Activated T-helper 17 cell treated with anti-CD3 and anti-CD28 coated beads, Interleukin-2, amount 50 U/mL, for 72 hours (primary cell): ENCODE measurements around the gene ATP13A2. TPM values are rescaled to one million over a fixed set of nuclear protein-coding genes. Genes with fewer than 3 reads are reported as not detected.
"Not testable (repeated sequence)": the region's sequence is repeated elsewhere in the genome, so short reads cannot be mapped to it uniquely, and the experiment has no call there.

Experiments
- ATAC-seq: fragments of 150-1000 bp; cut with Tn5 transposase; replicated peaks from 2 replicates; pipeline ENCODE4 v1.10.0; 2021; ENCODE audit warnings: mild to moderate bottlenecking, moderate library complexity
- H3K27ac Mint-ChIP-seq: one replicate; pipeline ENCODE4 v1.8.0; 2022; ENCODE audit warnings: mixed read lengths
- H3K27me3 Mint-ChIP-seq: one replicate; pipeline ENCODE4 v1.8.0; 2022; ENCODE audit warnings: mixed read lengths
- H3K36me3 Mint-ChIP-seq: one replicate; pipeline ENCODE4 v1.8.0; 2022; ENCODE audit warnings: low read depth, mild to moderate bottlenecking, mixed read lengths
- H3K4me1 Mint-ChIP-seq: one replicate; pipeline ENCODE4 v1.8.0; 2022; ENCODE audit warnings: mixed read lengths
- H3K4me3 Mint-ChIP-seq: one replicate; pipeline ENCODE4 v1.8.0; 2022; ENCODE audit warnings: mild to moderate bottlenecking, mixed read lengths
- H3K9me3 Mint-ChIP-seq: one replicate; pipeline ENCODE4 v1.8.0; 2022; ENCODE audit warnings: mixed read lengths
- total RNA-seq, 2 donors: library from RNA; stranded (reverse); gene quantifications; one replicate each; pipeline ENCODE4 v1.2.3, GENCODE V29; 2022

ATP13A2 gene
- total RNA-seq, 2 donors from 2014 or later: 24.2 to 51.7 TPM

GRCh38 chr1:16971341-16972188, 40.2 kb downstream of the ATP13A2 start:
- no peak for ATAC-seq
- H3K27me3 Mint-ChIP-seq: no peaks in the 10 kb centered on the region
- no peaks in the 10 kb centered on the region for H3K4me1 Mint-ChIP-seq
- no peaks in the 10 kb centered on the region for H3K9me3 Mint-ChIP-seq
- no peak overlapping the region for H3K4me3 Mint-ChIP-seq
- no peaks in the 10 kb centered on the region for H3K36me3 Mint-ChIP-seq
- no peak overlapping the region for H3K27ac Mint-ChIP-seq

- H3K27me3 Mint-ChIP-seq: no peaks in the 10 kb centered on the region
- ATAC-seq: no peak
- H3K36me3 Mint-ChIP-seq: peaks cover 9% of the 10 kb centered on the region
- no peaks in the 10 kb centered on the region for H3K9me3 Mint-ChIP-seq
- H3K4me3 Mint-ChIP-seq: no peak overlapping the region
- H3K4me1 Mint-ChIP-seq: no peaks in the 10 kb centered on the region
- H3K27ac Mint-ChIP-seq: no peak overlapping the region
Measured at GRCh38 chr1:16970132-16970910, 41.4 kb downstream of the ATP13A2 start.

DNA sequence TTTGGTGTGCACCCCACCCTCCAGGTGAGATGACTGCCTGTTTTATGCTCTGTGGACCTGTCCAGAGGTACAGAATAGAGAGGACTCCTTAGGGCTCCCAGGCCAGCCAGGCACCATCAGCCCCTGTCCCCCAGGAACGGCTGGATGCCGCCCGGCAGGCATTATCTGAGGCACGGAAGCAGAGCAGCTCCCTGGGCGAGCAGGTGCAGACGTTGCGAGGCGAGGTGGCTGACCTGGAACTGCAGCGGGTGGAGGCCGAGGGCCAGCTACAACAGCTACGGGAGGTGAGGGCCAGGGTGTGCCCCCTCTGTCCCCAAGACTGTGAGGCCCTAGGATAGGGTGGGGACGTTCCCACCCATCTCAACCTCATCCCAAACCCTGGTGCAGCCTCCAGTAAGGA, 42.1 kb downstream of the ATP13A2 start:
- H3K4me3 Mint-ChIP-seq: no peak overlapping the region
- no peak for ATAC-seq
- H3K27ac Mint-ChIP-seq: no peak overlapping the region
- no peaks in the 10 kb centered on the region for H3K27me3 Mint-ChIP-seq
- H3K9me3 Mint-ChIP-seq: no peaks in the 10 kb centered on the region
- peaks cover 13% of the 10 kb centered on the region for H3K36me3 Mint-ChIP-seq
- H3K4me1 Mint-ChIP-seq: no peaks in the 10 kb centered on the region

GRCh38 chr1:16969057-16969611, 42.6 kb downstream of the ATP13A2 start:
- ATAC-seq: no peak
- peaks cover 13% of the 10 kb centered on the region for H3K36me3 Mint-ChIP-seq
- H3K9me3 Mint-ChIP-seq: no peaks in the 10 kb centered on the region
- no peak overlapping the region for H3K27ac Mint-ChIP-seq
- no peaks in the 10 kb centered on the region for H3K4me1 Mint-ChIP-seq
- H3K4me3 Mint-ChIP-seq: no peak overlapping the region
- H3K27me3 Mint-ChIP-seq: no peaks in the 10 kb centered on the region

- H3K27me3 Mint-ChIP-seq: no peaks in the 10 kb centered on the region
- H3K36me3 Mint-ChIP-seq: peaks cover 13% of the 10 kb centered on the region
- no peak for ATAC-seq
- no peaks in the 10 kb centered on the region for H3K4me1 Mint-ChIP-seq
- H3K9me3 Mint-ChIP-seq: no peaks in the 10 kb centered on the region
- H3K27ac Mint-ChIP-seq: no peak overlapping the region
- no peak overlapping the region for H3K4me3 Mint-ChIP-seq
Measured at GRCh38 chr1:16968372-16968771, 43.4 kb downstream of the ATP13A2 start.

- Mint-ChIP-seq H3K27me3 (no peaks in the 10 kb centered on the region), H3K27ac (no peak overlapping the region), H3K9me3 (no peaks in the 10 kb centered on the region), H3K4me3 (no peak overlapping the region), H3K36me3 (peaks cover 13% of the 10 kb centered on the region), H3K4me1 (no peaks in the 10 kb centered on the region)
- ATAC-seq: no peak
Measured at GRCh38 chr1:16967962-16968361, 43.8 kb downstream of the ATP13A2 start.

GRCh38 chr1:16967095-16967575, 44.6 kb downstream of the ATP13A2 start:
- no peak for ATAC-seq
- H3K36me3 Mint-ChIP-seq: peaks cover 13% of the 10 kb centered on the region
- H3K9me3 Mint-ChIP-seq: no peaks in the 10 kb centered on the region
- H3K27me3 Mint-ChIP-seq: no peaks in the 10 kb centered on the region
- no peaks in the 10 kb centered on the region for H3K4me1 Mint-ChIP-seq
- H3K4me3 Mint-ChIP-seq: no peak overlapping the region
- no peak overlapping the region for H3K27ac Mint-ChIP-seq

- peaks cover 13% of the 10 kb centered on the region for H3K36me3 Mint-ChIP-seq
- no peak overlapping the region for H3K4me3 Mint-ChIP-seq
- no peaks in the 10 kb centered on the region for H3K9me3 Mint-ChIP-seq
- H3K4me1 Mint-ChIP-seq: peaks cover 4% of the 10 kb centered on the region
- H3K27ac Mint-ChIP-seq: no peak overlapping the region
- no peaks in the 10 kb centered on the region for H3K27me3 Mint-ChIP-seq
- ATAC-seq: no peak
Measured at GRCh38 chr1:16966282-16966681, 45.4 kb downstream of the ATP13A2 start.

DNA sequence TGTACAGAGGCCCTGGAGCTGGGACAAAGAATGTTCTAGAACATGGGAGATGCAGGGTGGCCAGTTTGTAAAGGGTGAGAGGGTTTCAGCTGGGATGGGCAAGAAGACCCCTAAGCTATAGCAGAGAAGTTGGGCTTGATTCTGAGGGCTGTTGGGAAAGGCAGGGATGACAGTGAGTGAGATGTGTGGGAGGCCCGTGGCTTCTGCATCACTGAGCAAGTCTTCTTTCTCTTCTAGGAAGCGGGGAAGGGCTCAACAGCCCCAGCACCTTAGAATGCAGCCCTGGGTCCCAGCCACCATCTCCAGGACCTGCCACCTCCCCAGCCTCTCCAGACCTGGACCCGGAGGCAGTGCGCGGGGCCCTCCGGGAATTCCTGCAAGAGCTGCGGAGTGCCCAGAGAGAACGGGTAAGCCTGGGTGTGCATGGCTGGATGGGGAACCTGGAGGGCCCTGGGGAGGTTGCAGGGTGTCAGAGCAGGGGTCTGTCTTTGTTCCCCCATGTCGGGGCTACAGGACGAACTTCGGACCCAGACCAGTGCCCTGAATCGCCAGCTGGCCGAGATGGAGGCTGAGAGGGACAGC, 46.2 kb downstream of the ATP13A2 start:
- no peaks in the 10 kb centered on the region for H3K9me3 Mint-ChIP-seq
- no peak for ATAC-seq
- H3K4me1 Mint-ChIP-seq: peaks cover 4% of the 10 kb centered on the region
- no peaks in the 10 kb centered on the region for H3K27me3 Mint-ChIP-seq
- H3K27ac Mint-ChIP-seq: no peak overlapping the region
- H3K36me3 Mint-ChIP-seq: peaks cover 13% of the 10 kb centered on the region
- no peak overlapping the region for H3K4me3 Mint-ChIP-seq

GRCh38 chr1:16964169-16964568, 47.6 kb downstream of the ATP13A2 start:
- not testable (repeated sequence) for H3K27me3 Mint-ChIP-seq, H3K9me3 Mint-ChIP-seq, H3K4me3 Mint-ChIP-seq, H3K4me1 Mint-ChIP-seq, ATAC-seq
- Mint-ChIP-seq H3K27ac (peak overlapping the region; percentile 28), H3K36me3 (peaks cover 13% of the 10 kb centered on the region)

DNA sequence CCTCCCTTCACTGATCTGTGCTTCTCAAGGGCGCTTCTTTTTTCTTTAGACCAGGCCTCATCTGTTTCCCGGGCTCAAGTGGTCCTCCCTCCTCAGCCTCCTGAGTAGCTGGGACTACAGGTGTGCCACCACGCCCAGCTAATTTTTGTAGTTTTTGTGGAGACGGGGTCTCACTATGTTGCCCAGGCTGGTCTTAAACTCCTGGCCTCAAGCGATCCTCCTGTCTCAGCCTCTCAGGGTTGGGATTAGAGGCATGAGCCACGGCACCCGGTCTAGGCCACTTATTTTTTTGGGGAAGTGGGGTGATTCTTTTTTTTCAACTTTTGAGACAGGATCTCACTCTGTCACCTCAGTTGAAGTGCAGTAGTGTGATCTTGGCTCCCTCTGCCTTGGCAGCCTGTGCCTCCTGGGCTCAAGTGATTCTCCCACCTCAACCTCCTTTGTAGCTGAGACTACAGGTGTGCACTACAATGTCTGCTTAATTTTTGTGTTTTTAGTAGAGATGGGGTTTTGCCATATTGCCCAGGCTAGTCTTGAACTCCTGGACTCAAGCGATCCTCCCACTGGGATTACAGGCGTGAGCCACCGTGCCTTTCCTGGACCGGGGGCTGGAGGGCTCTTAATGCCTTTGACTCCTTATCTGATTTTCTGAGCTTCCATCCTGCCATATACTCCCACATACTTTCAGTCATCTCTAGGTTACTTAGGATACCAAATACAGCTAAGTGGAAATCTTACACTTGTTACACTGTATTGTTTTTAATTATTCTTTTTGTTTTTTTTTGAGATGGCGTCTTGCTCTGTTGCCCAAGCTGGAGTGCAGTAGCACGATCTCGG, 50.2 kb downstream of the ATP13A2 start:
- H3K27me3 Mint-ChIP-seq: no peaks in the 10 kb centered on the region
- no peaks in the 10 kb centered on the region for H3K9me3 Mint-ChIP-seq
- H3K4me1 Mint-ChIP-seq: peaks cover 4% of the 10 kb centered on the region
- H3K27ac Mint-ChIP-seq: peak overlapping the region; percentile 65
- ATAC-seq: no peak
- H3K4me3 Mint-ChIP-seq: peak overlapping the region; percentile 88
- peaks cover 13% of the 10 kb centered on the region for H3K36me3 Mint-ChIP-seq

GRCh38 chr1:16960560-16961296, 51.0 kb downstream of the ATP13A2 start:
- H3K4me3 Mint-ChIP-seq: peak overlapping the region; percentile 88
- H3K4me1 Mint-ChIP-seq: peaks cover 4% of the 10 kb centered on the region
- H3K27ac Mint-ChIP-seq: peak overlapping the region; percentile 88
- H3K9me3 Mint-ChIP-seq: no peaks in the 10 kb centered on the region
- no peaks in the 10 kb centered on the region for H3K27me3 Mint-ChIP-seq
- peak; percentile 96 for ATAC-seq
- H3K36me3 Mint-ChIP-seq: peaks cover 8% of the 10 kb centered on the region

DNA sequence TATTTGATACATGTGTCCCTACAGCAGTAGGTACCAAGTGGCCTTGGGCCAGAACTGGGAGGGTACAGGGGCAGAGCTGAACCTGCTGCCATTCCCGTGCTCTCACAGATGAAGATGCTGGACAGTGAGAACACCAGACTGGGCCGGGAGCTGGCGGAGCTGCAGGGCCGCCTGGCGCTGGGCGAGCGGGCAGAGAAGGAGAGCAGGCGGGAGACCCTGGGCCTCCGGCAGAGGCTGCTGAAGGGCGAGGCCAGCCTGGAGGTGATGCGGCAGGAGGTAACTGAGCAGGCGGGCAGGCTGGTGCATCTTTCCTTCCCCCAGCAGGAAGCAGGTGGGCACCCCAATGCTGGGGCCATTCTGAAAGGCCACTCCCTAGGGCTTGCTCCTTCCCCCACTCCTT, 53.3 kb downstream of the ATP13A2 start:
- Mint-ChIP-seq H3K4me1 (peaks cover 4% of the 10 kb centered on the region), H3K9me3 (no peaks in the 10 kb centered on the region), H3K27ac (no peak overlapping the region), H3K36me3 (no peaks in the 10 kb centered on the region), H3K4me3 (no peak overlapping the region), H3K27me3 (no peaks in the 10 kb centered on the region)
- ATAC-seq: no peak
